IMR-90 (cell line): Measurements from ENCODE around the gene PTPN3. TPM values are rescaled to one million over a fixed set of nuclear protein-coding genes. Genes with fewer than 3 reads are reported as not detected.

Experiments
- ATAC-seq: fragments of 200-7000 bp; cut with Tn5 transposase; 2 replicates; pipeline ENCODE4 v1.9.1; 2020; ENCODE audit warnings: low read depth, mild to moderate bottlenecking, moderate library complexity
- BruUV-seq: library from RNA; stranded (reverse); fragments of 400-500 nt; replicated peaks from 2 replicates; lab custom pipeline; 2021; lab: Mats Ljungman, UMichigan
- CTCF ChIA-PET: fragments of 300-600 bp; formaldehyde crosslinking; extraction: SDS; loops from one replicate; lab custom pipeline; 2021; ENCODE audit warnings: antibody characterized with exemption; lab: Yijun Ruan, JAX
- POLR2A ChIA-PET: fragments of 300-600 bp; sonication (Branson Sonifier 250); formaldehyde crosslinking; loops from one replicate; lab custom pipeline; 2022; ENCODE audit warnings: antibody characterized with exemption; ENCODE audit not compliant: unreplicated experiment; lab: Charles Lee
- DNase-seq: peaks from one replicate; pipeline ENCODE4 v3.0.0; 2013
- H2AFZ ChIP-seq: replicated peaks from 2 replicates; pipeline ENCODE3; 2013; ENCODE audit warnings: low read length, mild to moderate bottlenecking; ENCODE audit not compliant: poor library complexity
- H2AK5ac ChIP-seq: 2 replicates; pipeline ENCODE4 v1.6.1; 2013; ENCODE audit warnings: low read depth, low read length, inconsistent platforms
- H2AK9ac ChIP-seq: replicated peaks from 2 replicates; pipeline ENCODE3; 2013; ENCODE audit warnings: mild to moderate bottlenecking, low read depth, low read length, moderate library complexity; ENCODE audit not compliant: poor library complexity
- H2BK120ac ChIP-seq: 2 replicates; pipeline ENCODE4 v1.6.1; 2013; ENCODE audit warnings: low read depth, low read length, inconsistent platforms
- H2BK15ac ChIP-seq: 3 replicates; pipeline ENCODE4 v1.6.1; 2013; ENCODE audit warnings: low read depth, low read length, inconsistent platforms
- H2BK20ac ChIP-seq: 2 replicates; pipeline ENCODE4 v1.6.1; 2013; ENCODE audit warnings: low read depth, mild to moderate bottlenecking, inconsistent platforms, low read length, moderate library complexity
- H2BK5ac ChIP-seq: 2 replicates; pipeline ENCODE4 v1.6.1; 2013; ENCODE audit warnings: mild to moderate bottlenecking, low read depth, low read length, inconsistent platforms; ENCODE audit not compliant: poor library complexity, severe bottlenecking
- H3K14ac ChIP-seq: replicated peaks from 2 replicates; pipeline ENCODE4 v1.6.1; 2013; ENCODE audit warnings: low read depth, low read length, inconsistent platforms
- H3K18ac ChIP-seq: 2 replicates; pipeline ENCODE4 v1.6.1; 2013; ENCODE audit warnings: low read depth, low read length, control low read depth
- H3K23ac ChIP-seq: 2 replicates; pipeline ENCODE4 v1.6.1; 2013; ENCODE audit warnings: low read depth, low read length, inconsistent platforms
- H3K27ac ChIP-seq: 2 replicates; pipeline ENCODE4 v1.5.1; 2013; ENCODE audit warnings: mild to moderate bottlenecking, control low read depth, low read length; ENCODE audit not compliant: insufficient read depth
- H3K27me3 ChIP-seq: 2 replicates; pipeline ENCODE4 v1.6.1; 2013; ENCODE audit warnings: low read length; ENCODE audit not compliant: control insufficient read depth, insufficient read depth
- H3K36me3 ChIP-seq: 2 replicates; pipeline ENCODE4 v1.6.1; 2013; ENCODE audit warnings: low read length, mixed read lengths; ENCODE audit not compliant: control insufficient read depth, insufficient read depth
- H3K4ac ChIP-seq: 2 replicates; pipeline ENCODE4 v1.6.1; 2013; ENCODE audit warnings: low read depth, low read length, inconsistent platforms
- H3K4me1 ChIP-seq: 2 replicates; pipeline ENCODE4 v1.6.1; 2013; ENCODE audit warnings: low read length, mixed read lengths; ENCODE audit not compliant: control insufficient read depth, insufficient read depth
- H3K4me2 ChIP-seq: 2 replicates; pipeline ENCODE4 v1.6.1; 2013; ENCODE audit warnings: low read depth, mild to moderate bottlenecking, control low read depth, low read length, moderate library complexity
- H3K4me3 ChIP-seq: 2 replicates; pipeline ENCODE4 v1.5.1; 2013; ENCODE audit warnings: low read depth, mild to moderate bottlenecking, control low read depth, low read length, moderate library complexity; ENCODE audit not compliant: insufficient read depth
- H3K56ac ChIP-seq: 2 replicates; pipeline ENCODE4 v1.6.1; 2013; ENCODE audit warnings: low read length, inconsistent platforms; ENCODE audit not compliant: insufficient read depth; ENCODE audit errors: extremely low read depth
- H3K79me1 ChIP-seq, 2 experiments: 2 replicates each; pipeline ENCODE4 v1.6.1; 2013; ENCODE audit warnings: low read length in 2 of 2, inconsistent platforms in 1 of 2, low read depth in 1 of 2
- H3K9ac ChIP-seq: 2 replicates; pipeline ENCODE4 v1.6.1; 2013; ENCODE audit warnings: low read depth, low read length, control low read depth
- H3K9me1 ChIP-seq: 2 replicates; pipeline ENCODE4 v1.6.1; 2013; ENCODE audit warnings: low read length, inconsistent platforms; ENCODE audit not compliant: insufficient read depth
- H3K9me3 ChIP-seq: 2 replicates; pipeline ENCODE4 v1.6.1; 2013; ENCODE audit warnings: low read length; ENCODE audit not compliant: control insufficient read depth, insufficient read depth
- H4K20me1 ChIP-seq: 2 replicates; pipeline ENCODE4 v1.6.1; 2013; ENCODE audit warnings: low read length, inconsistent platforms; ENCODE audit not compliant: insufficient read depth
- H4K5ac ChIP-seq: 2 replicates; pipeline ENCODE4 v1.6.1; 2013; ENCODE audit warnings: mild to moderate bottlenecking, low read depth, low read length, control low read depth
- H4K8ac ChIP-seq, 2 experiments: 2 replicates each; pipeline ENCODE4 v1.6.1; 2013; ENCODE audit warnings: low read depth in 2 of 2, low read length in 2 of 2, control low read depth in 1 of 2, inconsistent platforms in 1 of 2
- H4K91ac ChIP-seq: 2 replicates; pipeline ENCODE4 v1.6.1; 2013; ENCODE audit warnings: low read depth, low read length, inconsistent platforms; ENCODE audit not compliant: insufficient read depth
- BHLHE40 ChIP-seq: fragments of 150-350 bp; IDR thresholded peaks from 2 replicates; pipeline ENCODE4 v1.6.1; 2016; ENCODE audit warnings: mild to moderate bottlenecking, low read depth, low read length
- CHD1 ChIP-seq: IDR thresholded peaks from 2 replicates; pipeline ENCODE4 v1.6.1; 2012; ENCODE audit warnings: low read depth, low read length, improper control_type of control experiment
- MAFK ChIP-seq: IDR thresholded peaks from 2 replicates; pipeline ENCODE4 v1.6.1; 2012; ENCODE audit warnings: low read depth, low read length, improper control_type of control experiment
- MAZ ChIP-seq: IDR thresholded peaks from 2 replicates; pipeline ENCODE4 v1.6.1; 2012; ENCODE audit warnings: low read depth, mild to moderate bottlenecking, low read length, improper control_type of control experiment, moderate library complexity, borderline replicate concordance
- MXI1 ChIP-seq: IDR thresholded peaks from 2 replicates; pipeline ENCODE4 v1.6.1; 2012; ENCODE audit warnings: low read depth, mild to moderate bottlenecking, low read length, moderate library complexity, borderline replicate concordance
- NFE2L2 ChIP-seq: fragments of 150-350 bp; IDR thresholded peaks from 2 replicates; pipeline ENCODE4 v1.6.1; 2016; ENCODE audit warnings: low read depth, mild to moderate bottlenecking, low read length
- POLR2A ChIP-seq: IDR thresholded peaks from 2 replicates; pipeline ENCODE4 v1.6.1; 2012; ENCODE audit warnings: mild to moderate bottlenecking, low read depth, low read length
- RCOR1 ChIP-seq: IDR thresholded peaks from 2 replicates; pipeline ENCODE4 v1.6.1; 2012; ENCODE audit warnings: mild to moderate bottlenecking, low read length, improper control_type of control experiment; ENCODE audit not compliant: insufficient replicate concordance
- RFX5 ChIP-seq: IDR thresholded peaks from 2 replicates; pipeline ENCODE4 v1.8.0; 2012; ENCODE audit warnings: low read depth, mild to moderate bottlenecking, low read length, moderate library complexity
- SMC3 ChIP-seq: fragments of 150-350 bp; IDR thresholded peaks from 2 replicates; pipeline ENCODE4 v1.6.1; 2016; ENCODE audit warnings: low read depth, mild to moderate bottlenecking, antibody characterized with exemption, low read length, moderate library complexity
- WGBS, 2 experiments: methylation state at CpG; one replicate each; pipeline versions ENCODE4 v1.1.5 to v1.1.7; 2013; ENCODE audit warnings: missing lambda C conversion rate in 2 of 2; ENCODE audit not compliant: insufficient read length in 1 of 2; ENCODE audit errors: extremely low coverage in 2 of 2; 5-methylcytosine and 5-hydroxymethylcytosine counted together
- dilution Hi-C: fragments of 300-500 bp; cut with HindIII; formaldehyde crosslinking; loops from one replicate; pipeline ENCODE4 v1.14.3; 2018; ENCODE audit warnings: low sequenced_read_pairs; ENCODE audit not compliant: unreplicated experiment
- in situ Hi-C: fragments of 300-500 bp; cut with MboI; formaldehyde crosslinking; loops from 3 replicates; pipeline ENCODE4 v1.14.3; 2019; ENCODE audit warnings: low sequenced_read_pairs, inconsistent platforms, mixed read lengths
- intact Hi-C: fragments of 100-400 bp; cut with micrococcal nuclease; formaldehyde crosslinking; loops from 2 replicates; pipeline ENCODE4 v1.10.0; 2022
- polyA plus RNA-seq, 3 experiments: library from polyadenylated mRNA; depleted of rRNA; stranded (reverse); fragments of >200 nt; gene quantifications; 2 replicates each; pipeline ENCODE4 v1.2.3, GENCODE V29; 2012; ENCODE audit warnings: low replicate concordance in 1 of 3
- total RNA-seq: library from RNA; depleted of rRNA; stranded (reverse); fragments of >200 nt; gene quantifications from 2 replicates; pipeline ENCODE4 v1.2.3, GENCODE V29; 2012
- TF ChIP-seq, protein P1 (sequence below): fragments of 150-350 bp; IDR thresholded peaks from 2 replicates; pipeline ENCODE4 v1.6.1; 2016; ENCODE audit warnings: low read depth, mild to moderate bottlenecking, low read length, moderate library complexity, borderline replicate concordance

The PTPN3 gene
- total and polyA plus RNA-seq, 2 of the 4 experiments (the other 2 are of a cell fraction) = 0.72 to 0.89 TPM

DNA sequence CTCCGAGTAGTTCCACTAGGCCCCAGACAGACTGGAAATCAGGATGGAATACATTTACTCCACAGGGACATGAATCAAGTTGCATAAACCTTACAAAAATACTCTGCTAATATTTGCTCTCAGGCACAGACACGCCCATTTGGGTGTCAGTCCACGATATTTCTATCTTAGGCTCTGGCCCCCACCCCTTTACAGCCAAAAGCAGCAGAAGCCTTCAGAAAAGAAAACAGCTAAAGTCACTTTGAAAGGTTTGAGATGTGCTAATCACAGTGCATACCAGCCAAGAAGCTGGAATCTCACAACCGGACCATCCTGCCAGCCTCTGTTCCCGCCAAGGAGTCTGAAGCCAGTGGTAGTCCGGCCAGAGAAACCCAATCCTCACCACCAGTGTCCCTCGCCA, 22.6 kb downstream of the PTPN3 start:
- Histone ChIP-seq H2AK5ac (no peak overlapping the region), H3K36me3 (no peaks in the 10 kb centered on the region), H2BK5ac (no peak overlapping the region), H3K9ac (no peak overlapping the region), H3K56ac (no peak overlapping the region), H2AFZ (no peak overlapping the region), H2BK15ac (no peak overlapping the region), H4K91ac (no peak overlapping the region), H3K23ac (no peak overlapping the region), H3K4ac (no peak overlapping the region), H2BK120ac (no peak overlapping the region), H3K9me1 (no peaks in the 10 kb centered on the region), H4K5ac (no peak overlapping the region), H3K27me3 (peaks cover 2% of the 10 kb centered on the region), H2BK20ac (no peak overlapping the region), H3K18ac (no peak overlapping the region), H3K9me3 (no peaks in the 10 kb centered on the region), H4K8ac (no peak overlapping the region), H3K79me1 (no peaks in the 10 kb centered on the region), H3K4me1 (no peaks in the 10 kb centered on the region), H2AK9ac (no peak overlapping the region), H3K4me2 (no peak overlapping the region), H3K27ac (no peak overlapping the region), H3K14ac (no peak overlapping the region), H3K4me3 (no peak overlapping the region), H4K20me1 (no peaks in the 10 kb centered on the region)
- ChIA-PET CTCF (interaction anchor here (1.8 kb wide), 1 partner anchor 35 kb away, joined by 6 read pairs; no protein-coding TSS in a partner anchor), POLR2A (no interaction called here)
- no peak for DNase-seq
- intact Hi-C loops = no loop called here
- in situ Hi-C loops = no loop called here
- 83% methylated on average over 1 of the region's 7 CpGs; no CpG with 5 or more reads in 1 of the 2 experiments for WGBS, 2 experiments
- dilution Hi-C loops = no loop called here
- TF ChIP-seq POLR2A = no peak
- TF ChIP-seq MXI1 = no peak
- no peak for TF ChIP-seq BHLHE40
- TF ChIP-seq CHD1 = no peak
- no peak for TF ChIP-seq SMC3
- no peak for TF ChIP-seq NFE2L2
- TF ChIP-seq MAFK = no peak
- TF ChIP-seq, protein P1, sequence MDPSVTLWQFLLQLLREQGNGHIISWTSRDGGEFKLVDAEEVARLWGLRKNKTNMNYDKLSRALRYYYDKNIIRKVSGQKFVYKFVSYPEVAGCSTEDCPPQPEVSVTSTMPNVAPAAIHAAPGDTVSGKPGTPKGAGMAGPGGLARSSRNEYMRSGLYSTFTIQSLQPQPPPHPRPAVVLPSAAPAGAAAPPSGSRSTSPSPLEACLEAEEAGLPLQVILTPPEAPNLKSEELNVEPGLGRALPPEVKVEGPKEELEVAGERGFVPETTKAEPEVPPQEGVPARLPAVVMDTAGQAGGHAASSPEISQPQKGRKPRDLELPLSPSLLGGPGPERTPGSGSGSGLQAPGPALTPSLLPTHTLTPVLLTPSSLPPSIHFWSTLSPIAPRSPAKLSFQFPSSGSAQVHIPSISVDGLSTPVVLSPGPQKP = no peak
- no peak for TF ChIP-seq MAZ
- TF ChIP-seq RCOR1 = no peak
- no peak for TF ChIP-seq RFX5
- BruUV-seq = no TSS peak
- no peak for ATAC-seq
